Measurements from ENCODE around the gene NR5A1. TPM values are rescaled to one million over a fixed set of nuclear protein-coding genes. Genes with fewer than 3 reads are reported as not detected.

NR5A1 gene
- total RNA-seq, 4 donors from 2014 or later, result not detected

DNA sequence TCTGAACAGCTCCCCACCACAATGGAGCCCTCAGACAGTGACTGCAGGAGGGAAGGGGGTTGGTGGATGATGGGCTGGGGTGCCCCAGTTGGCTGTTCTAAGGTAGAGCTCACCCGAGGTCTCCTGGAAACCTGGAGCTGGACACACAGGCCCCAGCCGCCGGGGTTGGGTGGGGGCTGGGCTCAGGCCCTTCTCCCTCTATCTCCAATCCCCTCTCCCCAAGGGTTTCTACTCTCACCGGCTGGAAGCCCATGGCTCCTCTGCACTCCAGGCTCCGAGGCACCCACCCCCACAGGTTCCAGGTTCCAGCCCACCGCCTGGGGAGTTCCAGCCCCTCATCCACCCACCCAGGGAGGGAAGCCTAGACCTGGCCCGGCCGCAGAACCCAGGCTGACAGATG, 766 bp downstream of the NR5A1 start:
- Histone ChIP-seq H3K4me1 (peaks cover 0 to 24% (median 7%) of the 10 kb centered on the region in 4 donors), H3K27ac (no peak overlapping the region), H3K27me3 (peaks cover 0 to 49% of the 10 kb centered on the region in 2 donors), H3K36me3 (no peaks in the 10 kb centered on the region), H3K4me3 (no peak overlapping the region), H3K9me3 (no peaks in the 10 kb centered on the region)
- TF ChIP-seq EP300 (IDR thresholded peaks at IDR 0.05) (no peak), POLR2A (IDR thresholded peaks at IDR 0.05) (no peak)
- TF ChIP-seq, protein P1, sequence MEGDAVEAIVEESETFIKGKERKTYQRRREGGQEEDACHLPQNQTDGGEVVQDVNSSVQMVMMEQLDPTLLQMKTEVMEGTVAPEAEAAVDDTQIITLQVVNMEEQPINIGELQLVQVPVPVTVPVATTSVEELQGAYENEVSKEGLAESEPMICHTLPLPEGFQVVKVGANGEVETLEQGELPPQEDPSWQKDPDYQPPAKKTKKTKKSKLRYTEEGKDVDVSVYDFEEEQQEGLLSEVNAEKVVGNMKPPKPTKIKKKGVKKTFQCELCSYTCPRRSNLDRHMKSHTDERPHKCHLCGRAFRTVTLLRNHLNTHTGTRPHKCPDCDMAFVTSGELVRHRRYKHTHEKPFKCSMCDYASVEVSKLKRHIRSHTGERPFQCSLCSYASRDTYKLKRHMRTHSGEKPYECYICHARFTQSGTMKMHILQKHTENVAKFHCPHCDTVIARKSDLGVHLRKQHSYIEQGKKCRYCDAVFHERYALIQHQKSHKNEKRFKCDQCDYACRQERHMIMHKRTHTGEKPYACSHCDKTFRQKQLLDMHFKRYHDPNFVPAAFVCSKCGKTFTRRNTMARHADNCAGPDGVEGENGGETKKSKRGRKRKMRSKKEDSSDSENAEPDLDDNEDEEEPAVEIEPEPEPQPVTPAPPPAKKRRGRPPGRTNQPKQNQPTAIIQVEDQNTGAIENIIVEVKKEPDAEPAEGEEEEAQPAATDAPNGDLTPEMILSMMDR (IDR thresholded peaks at IDR 0.05), result no peak
- WGBS, 2 donors, result 81 to 92% methylated on average over 8 of the region's 8 CpGs
- no peak for DNase-seq (ENCODE audit: low spot score in 2 of 2)

DNA sequence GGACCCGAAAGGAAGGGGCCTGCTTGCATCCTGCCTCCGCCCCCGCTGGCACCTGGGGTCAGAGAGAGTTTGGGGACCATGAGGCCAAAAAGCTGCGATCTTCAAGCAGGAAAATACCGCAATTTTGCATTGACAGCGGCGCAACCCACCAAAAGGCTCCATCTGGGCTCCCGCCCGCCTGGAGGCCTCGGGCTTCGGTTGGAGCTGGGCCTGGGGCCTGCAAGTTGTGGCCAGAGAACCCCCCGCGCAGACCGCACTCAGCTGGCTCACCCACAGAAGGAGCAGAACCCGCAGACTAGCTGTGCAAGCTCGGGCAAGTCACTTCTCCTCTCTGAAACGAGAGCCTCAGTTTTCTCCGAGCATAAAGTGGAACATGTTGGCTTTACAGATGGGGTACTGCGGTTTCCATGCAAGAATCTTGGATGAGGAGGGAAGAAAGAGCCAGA, 1.3 kb downstream of the NR5A1 start:
- peaks cover 0 to 24% (median 7%) of the 10 kb centered on the region in 4 donors for H3K4me1 ChIP-seq
- H3K27me3 ChIP-seq, result peaks cover 0 to 54% of the 10 kb centered on the region in 2 donors
- 87% methylated on average over 18 to 19 of the region's 19 CpGs for WGBS, 2 donors
- TF ChIP-seq EP300 (IDR thresholded peaks at IDR 0.05) (no peak), POLR2A (IDR thresholded peaks at IDR 0.05) (no peak)
- TF ChIP-seq, protein P1 (IDR thresholded peaks at IDR 0.05), result no peak
- no peaks in the 10 kb centered on the region for H3K36me3 ChIP-seq
- H3K9me3 ChIP-seq, result no peaks in the 10 kb centered on the region
- no peak overlapping the region for H3K27ac ChIP-seq
- H3K4me3 ChIP-seq, result no peak overlapping the region
- no peak for DNase-seq (ENCODE audit: low spot score in 2 of 2)

- 48 to 49% methylated on average over 37 to 53 of the region's 69 CpGs for WGBS, 2 donors
- H3K4me3 ChIP-seq, result peak overlapping the region in 1 of 4 donors; percentile 24
- no peak overlapping the region for H3K27ac ChIP-seq
- no peaks in the 10 kb centered on the region for H3K36me3 ChIP-seq
- no peak for DNase-seq (ENCODE audit: low spot score in 2 of 2)
- peaks cover 0 to 61% of the 10 kb centered on the region in 2 donors for H3K27me3 ChIP-seq
- no peak for TF ChIP-seq EP300 (IDR thresholded peaks at IDR 0.05)
- H3K9me3 ChIP-seq, result no peaks in the 10 kb centered on the region
- H3K4me1 ChIP-seq, result peaks cover 0 to 24% (median 7%) of the 10 kb centered on the region in 4 donors
Observed at GRCh38 chr9:124505006-124505900, 1.9 kb downstream of the NR5A1 start.

DNA sequence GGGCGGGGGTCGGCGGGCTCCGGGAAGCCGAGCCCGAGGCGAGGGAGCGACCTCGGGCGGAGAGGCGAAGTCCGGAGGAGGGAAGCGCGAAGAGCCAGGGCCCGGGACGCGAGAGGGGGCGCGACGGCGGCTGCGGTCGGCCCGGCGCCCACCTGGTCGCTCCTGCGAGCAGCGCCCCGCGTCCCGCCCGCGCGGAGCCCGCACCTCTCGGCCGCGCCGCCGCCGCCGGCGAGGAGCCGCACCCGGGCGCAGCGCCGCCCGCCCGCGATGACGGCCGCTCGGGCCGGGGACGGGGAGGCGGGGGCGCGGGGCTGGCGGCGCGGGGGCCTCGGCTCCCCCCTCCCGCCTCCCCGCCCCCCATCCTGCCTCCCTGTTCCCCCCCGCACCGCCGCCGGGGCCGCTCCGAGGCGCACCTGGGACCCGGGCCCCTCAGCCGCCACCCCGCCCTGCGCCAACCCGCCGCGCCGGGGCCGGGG, 2.6 kb downstream of the NR5A1 start:
- Histone ChIP-seq H3K4me1 (peaks cover 0 to 24% (median 7%) of the 10 kb centered on the region in 4 donors), H3K36me3 (no peaks in the 10 kb centered on the region), H3K9me3 (no peaks in the 10 kb centered on the region), H3K27me3 (peaks cover 0 to 68% of the 10 kb centered on the region in 2 donors), H3K4me3 (peak overlapping the region in 1 of 4 donors; percentile 33), H3K27ac (no peak overlapping the region)
- DNase-seq (ENCODE audit: low spot score in 2 of 2), result no peak
- WGBS, 2 donors, result 0 to 1% methylated on average over 6 to 14 of the region's 81 CpGs
- TF ChIP-seq POLR2A (IDR thresholded peaks at IDR 0.05) (no peak), EP300 (IDR thresholded peaks at IDR 0.05) (no peak)
- TF ChIP-seq, protein P1 (IDR thresholded peaks at IDR 0.05), result no peak

- H3K4me1 ChIP-seq, result peaks cover 0 to 24% (median 7%) of the 10 kb centered on the region in 4 donors
- no peaks in the 10 kb centered on the region for H3K9me3 ChIP-seq
- H3K36me3 ChIP-seq, result no peaks in the 10 kb centered on the region
- peaks cover 0 to 73% of the 10 kb centered on the region in 2 donors for H3K27me3 ChIP-seq
- WGBS, 2 donors, result 2 to 3% methylated on average over 62 to 75 of the region's 76 CpGs
- H3K4me3 ChIP-seq, result peak overlapping the region in 2 of 4 donors; percentile 23 to 33
- DNase-seq (ENCODE audit: low spot score in 2 of 2), result no peak
- TF ChIP-seq, protein P1 (IDR thresholded peaks at IDR 0.05), result no peak
- TF ChIP-seq EP300 (IDR thresholded peaks at IDR 0.05) (no peak), POLR2A (IDR thresholded peaks at IDR 0.05) (no peak)
- no peak overlapping the region for H3K27ac ChIP-seq
Observed at GRCh38 chr9:124503713-124504529, 3.3 kb downstream of the NR5A1 start.
